ENCODE results near the gene EFCAB6.

EFCAB6 gene

DNA sequence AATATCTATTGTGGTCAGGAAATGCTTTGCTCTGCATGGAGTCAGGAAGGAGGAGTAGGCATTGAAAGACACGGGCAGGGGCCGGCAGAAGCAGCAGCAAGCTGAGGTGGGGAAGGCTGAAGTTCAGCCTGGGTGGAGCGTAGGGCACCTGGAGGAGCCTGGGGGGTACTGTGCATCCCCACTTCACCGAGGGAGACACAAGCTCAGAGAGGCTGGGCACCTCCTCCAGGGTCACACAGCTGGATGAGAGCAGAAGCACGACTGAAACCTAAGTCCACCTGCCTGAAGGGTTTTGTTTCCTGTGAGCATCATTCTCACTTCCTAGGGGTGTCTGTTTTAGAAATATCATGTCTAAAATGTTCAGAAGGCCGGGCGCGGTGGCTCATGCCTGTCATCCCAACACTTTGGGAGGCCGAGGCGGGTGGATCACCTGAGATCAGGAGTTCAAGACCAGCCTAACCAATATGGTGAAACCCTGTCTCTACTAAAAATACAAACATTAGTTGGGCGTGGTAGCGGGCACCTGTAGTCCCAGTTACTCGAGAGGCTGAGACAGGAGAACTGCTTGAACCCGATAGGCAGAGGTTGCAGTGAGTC lies 262.0 kb downstream of the EFCAB6 start:
- Histone ChIP-seq H3K27me3 (replicated peaks; ENCODE audit: control insufficient read depth, insufficient read depth, low read length) (no peaks in the 10 kb centered on the region; the same call in 1 of the 2 replicates), H3K4me3 (replicated peaks; ENCODE audit: low read depth, low read length) (no peak overlapping the region), H3K36me3 (ENCODE audit: control insufficient read depth, insufficient read depth, low read length) (no peaks in the 10 kb centered on the region)
- no peak for DNase-seq (ENCODE audit: extremely low read depth, insufficient read length)
- TF ChIP-seq, protein P1, sequence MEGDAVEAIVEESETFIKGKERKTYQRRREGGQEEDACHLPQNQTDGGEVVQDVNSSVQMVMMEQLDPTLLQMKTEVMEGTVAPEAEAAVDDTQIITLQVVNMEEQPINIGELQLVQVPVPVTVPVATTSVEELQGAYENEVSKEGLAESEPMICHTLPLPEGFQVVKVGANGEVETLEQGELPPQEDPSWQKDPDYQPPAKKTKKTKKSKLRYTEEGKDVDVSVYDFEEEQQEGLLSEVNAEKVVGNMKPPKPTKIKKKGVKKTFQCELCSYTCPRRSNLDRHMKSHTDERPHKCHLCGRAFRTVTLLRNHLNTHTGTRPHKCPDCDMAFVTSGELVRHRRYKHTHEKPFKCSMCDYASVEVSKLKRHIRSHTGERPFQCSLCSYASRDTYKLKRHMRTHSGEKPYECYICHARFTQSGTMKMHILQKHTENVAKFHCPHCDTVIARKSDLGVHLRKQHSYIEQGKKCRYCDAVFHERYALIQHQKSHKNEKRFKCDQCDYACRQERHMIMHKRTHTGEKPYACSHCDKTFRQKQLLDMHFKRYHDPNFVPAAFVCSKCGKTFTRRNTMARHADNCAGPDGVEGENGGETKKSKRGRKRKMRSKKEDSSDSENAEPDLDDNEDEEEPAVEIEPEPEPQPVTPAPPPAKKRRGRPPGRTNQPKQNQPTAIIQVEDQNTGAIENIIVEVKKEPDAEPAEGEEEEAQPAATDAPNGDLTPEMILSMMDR (IDR thresholded peaks at IDR 0.05; ENCODE audit: insufficient read depth, low read length, poor library complexity, severe bottlenecking), result no peak

GRCh38 chr22:43546186-43546585 lies 265.9 kb downstream of the EFCAB6 start:
- H3K4me3 ChIP-seq (replicated peaks; ENCODE audit: low read depth, low read length), result no peak overlapping the region
- no peaks in the 10 kb centered on the region for H3K36me3 ChIP-seq (ENCODE audit: control insufficient read depth, insufficient read depth, low read length)
- DNase-seq (ENCODE audit: extremely low read depth, insufficient read length), result no peak
- H3K27me3 ChIP-seq (replicated peaks; ENCODE audit: control insufficient read depth, insufficient read depth, low read length), result no peaks in the 10 kb centered on the region; the same call in 1 of the 2 replicates
- TF ChIP-seq, protein P1 (IDR thresholded peaks at IDR 0.05; ENCODE audit: insufficient read depth, low read length, poor library complexity, severe bottlenecking), result no peak

DNA sequence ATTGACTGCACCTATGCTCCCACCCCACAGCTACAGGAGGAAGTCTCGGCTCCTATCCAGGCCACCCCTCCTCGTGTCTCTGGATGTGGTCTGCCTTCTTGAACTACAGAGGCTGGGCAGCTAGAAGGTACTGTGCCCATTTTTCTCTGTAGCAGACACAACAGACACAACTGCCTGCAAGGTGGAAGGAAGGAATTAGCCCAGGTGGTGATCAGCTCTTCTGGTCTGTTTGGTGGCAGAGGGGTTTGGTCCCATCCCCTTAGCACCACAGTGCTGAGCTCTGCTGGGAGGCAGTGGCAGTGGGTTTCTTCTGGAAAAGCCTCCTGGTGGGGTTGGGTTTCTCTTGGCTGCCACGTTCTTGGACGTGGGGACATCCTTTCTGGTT lies 267.8 kb downstream of the EFCAB6 start:
- Histone ChIP-seq H3K4me3 (replicated peaks; ENCODE audit: low read depth, low read length) (no peak overlapping the region), H3K27me3 (replicated peaks; ENCODE audit: control insufficient read depth, insufficient read depth, low read length) (no peaks in the 10 kb centered on the region; the same call in none of the 2 replicates), H3K36me3 (ENCODE audit: control insufficient read depth, insufficient read depth, low read length) (no peaks in the 10 kb centered on the region)
- TF ChIP-seq, protein P1 (IDR thresholded peaks at IDR 0.05; ENCODE audit: insufficient read depth, low read length, poor library complexity, severe bottlenecking), result no peak
- DNase-seq (ENCODE audit: extremely low read depth, insufficient read length), result no peak

GRCh38 chr22:43543522-43544288 lies 268.4 kb downstream of the EFCAB6 start:
- TF ChIP-seq, protein P1 (IDR thresholded peaks at IDR 0.05; ENCODE audit: insufficient read depth, low read length, poor library complexity, severe bottlenecking), result no peak
- no peaks in the 10 kb centered on the region for H3K36me3 ChIP-seq (ENCODE audit: control insufficient read depth, insufficient read depth, low read length)
- DNase-seq (ENCODE audit: extremely low read depth, insufficient read length), result no peak
- no peak overlapping the region for H3K4me3 ChIP-seq (replicated peaks; ENCODE audit: low read depth, low read length)
- H3K27me3 ChIP-seq (replicated peaks; ENCODE audit: control insufficient read depth, insufficient read depth, low read length), result no peaks in the 10 kb centered on the region; the same call in none of the 2 replicates

GRCh38 chr22:43542681-43543521 lies 269.2 kb downstream of the EFCAB6 start:
- TF ChIP-seq, protein P1 (IDR thresholded peaks at IDR 0.05; ENCODE audit: insufficient read depth, low read length, poor library complexity, severe bottlenecking), result no peak
- Histone ChIP-seq H3K4me3 (replicated peaks; ENCODE audit: low read depth, low read length) (no peak overlapping the region), H3K36me3 (ENCODE audit: control insufficient read depth, insufficient read depth, low read length) (no peaks in the 10 kb centered on the region), H3K27me3 (replicated peaks; ENCODE audit: control insufficient read depth, insufficient read depth, low read length) (no peaks in the 10 kb centered on the region; the same call in none of the 2 replicates)
- DNase-seq (ENCODE audit: extremely low read depth, insufficient read length), result no peak

Data from GM06990 (cell line).